VCaP (cell line): ENCODE data around the gene SELENOM.
"Not testable (repeated sequence)": the region's sequence is repeated elsewhere in the genome, so short reads cannot be mapped to it uniquely, and the experiment has no call there.

ENCODE experiments used
- H3K27ac ChIP-seq: fragments of 450-650 bp; 2 replicates; pipeline ENCODE4 v1.5.1; 2017
- TF ChIP-seq, protein P1 (sequence below): fragments of 450-650 bp; conservative IDR thresholded peaks from 2 replicates; pipeline ENCODE4 v1.5.1; 2017; ENCODE audit warnings: mild to moderate bottlenecking, moderate library complexity

SELENOM gene

DNA sequence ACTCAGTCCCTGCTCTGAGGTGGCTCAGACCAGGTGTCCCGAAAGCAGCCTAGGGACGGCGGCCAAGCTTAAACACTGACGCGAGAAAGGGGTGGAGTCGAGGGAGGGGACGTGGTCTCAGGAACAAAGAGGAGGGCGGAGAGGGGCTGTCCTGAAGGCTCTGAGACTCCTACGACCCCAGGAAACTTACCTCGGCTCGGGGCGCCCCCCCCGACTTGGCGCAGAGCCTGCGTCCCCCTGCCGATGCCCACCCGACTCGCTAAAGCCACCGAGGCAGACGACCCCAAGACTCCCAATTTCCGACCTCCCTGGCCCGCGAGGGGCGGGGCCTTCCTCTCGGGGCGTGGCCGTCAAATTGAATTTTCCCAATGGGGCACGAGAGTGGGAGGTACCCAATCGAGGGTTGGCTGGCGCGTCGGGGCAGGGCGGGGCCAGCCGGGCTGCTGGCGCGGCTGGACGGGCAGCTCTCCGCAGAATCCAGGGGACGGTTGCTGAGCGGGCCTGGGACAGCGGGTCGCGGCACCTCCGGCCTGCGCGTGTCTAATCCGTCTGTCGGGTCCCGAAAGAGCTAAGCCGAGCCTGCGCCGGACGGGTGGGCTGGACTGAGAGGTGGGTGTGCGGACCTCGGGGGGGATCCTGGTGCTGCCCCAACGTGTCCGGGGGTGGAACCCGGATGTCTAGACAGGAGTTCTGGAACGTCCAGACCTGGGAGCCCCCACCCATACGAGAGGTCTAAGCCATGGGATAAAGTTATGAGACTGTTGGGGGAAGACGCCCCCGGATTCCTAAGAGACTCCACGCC is 26.3 kb downstream of the SELENOM start, which contains the start of gene SMTN:
SMTN (plus strand) TSS at position 471 of the 802 bp plus-strand sequence. CDS start 1,941 bp downstream, outside the sequence.
- TF ChIP-seq, protein P1, sequence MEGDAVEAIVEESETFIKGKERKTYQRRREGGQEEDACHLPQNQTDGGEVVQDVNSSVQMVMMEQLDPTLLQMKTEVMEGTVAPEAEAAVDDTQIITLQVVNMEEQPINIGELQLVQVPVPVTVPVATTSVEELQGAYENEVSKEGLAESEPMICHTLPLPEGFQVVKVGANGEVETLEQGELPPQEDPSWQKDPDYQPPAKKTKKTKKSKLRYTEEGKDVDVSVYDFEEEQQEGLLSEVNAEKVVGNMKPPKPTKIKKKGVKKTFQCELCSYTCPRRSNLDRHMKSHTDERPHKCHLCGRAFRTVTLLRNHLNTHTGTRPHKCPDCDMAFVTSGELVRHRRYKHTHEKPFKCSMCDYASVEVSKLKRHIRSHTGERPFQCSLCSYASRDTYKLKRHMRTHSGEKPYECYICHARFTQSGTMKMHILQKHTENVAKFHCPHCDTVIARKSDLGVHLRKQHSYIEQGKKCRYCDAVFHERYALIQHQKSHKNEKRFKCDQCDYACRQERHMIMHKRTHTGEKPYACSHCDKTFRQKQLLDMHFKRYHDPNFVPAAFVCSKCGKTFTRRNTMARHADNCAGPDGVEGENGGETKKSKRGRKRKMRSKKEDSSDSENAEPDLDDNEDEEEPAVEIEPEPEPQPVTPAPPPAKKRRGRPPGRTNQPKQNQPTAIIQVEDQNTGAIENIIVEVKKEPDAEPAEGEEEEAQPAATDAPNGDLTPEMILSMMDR: no peak
- H3K27ac ChIP-seq: peak within 1 kb of the TSS; percentile 65

GRCh38 chr22:31080164-31080847 is 27.1 kb downstream of the SELENOM start:
- peak overlapping the region; percentile 65 for H3K27ac ChIP-seq
- TF ChIP-seq, protein P1: no peak

- TF ChIP-seq, protein P1: no peak
Measured at GRCh38 chr22:31079095-31079642, 28.2 kb downstream of the SELENOM start.

DNA sequence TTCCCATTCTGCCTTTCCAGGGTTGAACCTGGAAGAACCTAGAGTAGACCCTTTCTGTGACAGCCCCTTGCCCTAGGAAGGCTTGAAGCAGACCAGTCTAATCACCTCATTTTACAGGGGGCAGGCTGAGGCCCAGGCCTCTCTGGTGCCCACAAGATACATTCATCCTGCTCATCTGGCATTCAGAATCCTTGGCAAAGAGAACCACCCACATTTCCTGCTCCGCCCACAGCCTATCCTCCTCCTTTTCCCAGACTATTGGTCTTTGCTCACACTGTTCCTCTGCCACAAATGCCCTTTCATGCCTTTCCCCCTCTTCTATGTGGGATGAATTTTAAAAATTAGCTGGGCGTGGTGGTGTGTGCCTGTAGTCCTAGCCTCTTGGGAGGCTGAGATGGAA is 29.0 kb downstream of the SELENOM start:
- H3K27ac ChIP-seq: not testable (repeated sequence)

More at GRCh38 chr22:31079095-31079642, 28.2 kb downstream of the SELENOM start:
- H3K27ac ChIP-seq: no peak overlapping the region

DNA sequence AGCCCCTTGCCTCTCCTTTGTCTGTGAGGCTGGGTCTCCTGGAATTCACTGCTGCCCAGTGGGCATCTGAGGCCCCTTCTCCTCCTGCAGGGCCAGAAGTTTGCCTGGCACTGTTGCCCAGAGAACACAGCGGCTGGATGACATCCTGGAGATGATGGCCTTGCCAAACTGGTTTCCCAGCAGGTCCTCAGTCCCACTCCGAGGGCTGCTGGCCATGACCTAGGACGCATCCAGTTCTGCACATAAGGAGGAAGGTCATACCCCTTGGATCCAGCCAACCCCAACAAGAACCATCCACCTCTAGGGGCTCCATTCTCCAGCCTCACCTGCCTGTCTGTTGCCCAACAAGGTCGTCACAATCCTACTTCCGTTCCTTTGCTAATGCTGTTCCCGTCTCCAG is 29.7 kb downstream of the SELENOM start:
- no peak overlapping the region for H3K27ac ChIP-seq
- TF ChIP-seq, protein P1: no peak

- H3K27ac ChIP-seq: no peak overlapping the region
- TF ChIP-seq, protein P1: no peak
Measured at GRCh38 chr22:31075961-31076360, 31.4 kb downstream of the SELENOM start.

DNA sequence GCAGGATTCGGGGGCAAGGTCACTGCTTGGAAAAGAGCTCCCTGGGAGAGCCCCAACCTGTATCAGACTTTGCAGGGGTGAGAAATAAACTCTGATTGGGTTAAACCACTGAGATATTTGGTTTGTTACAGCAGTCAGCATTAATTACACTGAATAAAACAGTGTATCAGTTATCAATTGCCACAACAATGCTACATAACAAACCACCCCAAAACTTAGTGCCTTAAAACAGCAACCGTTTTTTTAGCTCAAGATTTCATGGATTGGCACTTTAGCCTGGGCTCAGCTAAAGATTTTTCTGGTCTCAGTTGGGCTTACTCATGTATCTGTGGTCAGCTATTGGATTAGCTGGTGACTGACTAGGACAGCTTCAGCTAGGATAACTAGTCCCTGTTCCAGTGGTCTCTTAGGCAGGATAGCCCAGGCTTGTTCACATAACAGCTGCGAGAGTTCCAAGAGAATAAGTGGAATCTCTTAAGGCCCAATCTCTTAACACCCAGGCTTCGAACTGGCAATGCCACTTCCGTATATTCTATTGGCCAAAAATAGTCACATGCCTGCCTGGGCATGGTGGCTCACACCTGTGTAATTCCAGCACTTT is 33.7 kb downstream of the SELENOM start:
- not testable (repeated sequence) for H3K27ac ChIP-seq

DNA sequence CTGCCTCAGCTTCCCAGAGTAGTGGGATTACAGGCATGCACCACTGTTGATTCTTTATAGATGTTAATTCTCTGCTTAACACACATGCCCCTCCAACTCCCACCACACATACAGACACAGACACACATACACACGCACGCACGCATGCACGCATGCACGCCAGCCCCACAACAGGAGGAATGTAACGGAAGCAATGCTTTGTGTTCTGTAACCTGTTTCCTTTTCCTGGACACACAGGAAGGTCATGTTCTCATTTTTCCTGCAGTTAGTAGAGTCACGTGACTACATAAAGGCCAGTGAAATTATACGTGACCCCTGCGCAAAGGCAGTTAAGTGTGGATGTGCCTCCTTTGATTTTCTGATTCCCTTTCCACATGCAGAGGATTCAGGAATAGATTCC is 34.2 kb downstream of the SELENOM start:
- H3K27ac ChIP-seq: not testable (repeated sequence)

GRCh38 chr22:31069691-31070314 is 37.6 kb downstream of the SELENOM start:
- H3K27ac ChIP-seq: not testable (repeated sequence)
